AG08395 (cell line): ENCODE measurements around the gene HOXD13.

ENCODE experiments used
- DNase-seq: peaks from one replicate; pipeline ENCODE4 v3.0.0; 2012; ENCODE audit warnings: mixed read lengths, low spot score

HOXD13 gene

DNA sequence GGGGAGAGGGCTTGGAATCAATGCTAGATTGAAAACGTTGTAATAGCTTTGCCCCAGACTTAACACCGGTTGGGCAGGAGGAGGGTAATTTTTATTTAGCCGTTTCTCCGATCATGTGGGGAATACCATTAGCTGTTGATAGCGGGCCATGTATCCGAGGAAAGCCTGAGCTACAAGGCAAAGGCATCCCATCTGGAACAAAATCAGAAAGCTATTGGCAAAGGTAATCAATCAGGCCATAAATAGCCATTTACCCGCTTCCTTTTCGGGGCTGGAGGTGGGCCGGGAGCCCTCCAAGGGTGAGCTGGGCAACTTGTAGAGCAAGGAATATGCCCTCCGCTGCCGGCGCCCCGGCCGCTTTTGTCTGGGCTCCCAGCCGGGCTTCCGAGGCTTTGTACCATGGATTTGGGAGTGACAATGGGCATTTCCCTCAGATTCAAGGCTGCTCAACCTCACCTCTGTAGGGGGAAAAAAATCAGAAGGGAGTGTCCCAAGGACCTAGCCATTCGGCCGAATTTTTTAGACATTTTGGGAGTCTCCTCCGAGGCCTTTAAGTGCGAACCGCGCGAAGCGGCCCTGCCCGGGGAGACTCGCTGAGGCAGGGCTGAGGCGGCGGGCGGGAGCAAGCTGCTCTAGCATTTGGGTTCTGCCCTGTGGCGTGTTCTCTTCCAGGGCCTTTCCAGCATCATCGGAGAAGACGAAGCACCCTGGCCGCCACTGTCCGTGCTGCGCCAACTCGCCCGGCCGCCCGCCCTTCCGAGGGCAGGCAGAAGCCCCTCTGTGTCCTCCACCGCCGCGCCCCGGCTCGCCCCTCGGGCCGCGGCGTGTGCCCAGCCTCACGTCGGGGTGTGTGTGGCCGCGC, 28.9 kb downstream of the HOXD13 start:
- no peak for DNase-seq

DNA sequence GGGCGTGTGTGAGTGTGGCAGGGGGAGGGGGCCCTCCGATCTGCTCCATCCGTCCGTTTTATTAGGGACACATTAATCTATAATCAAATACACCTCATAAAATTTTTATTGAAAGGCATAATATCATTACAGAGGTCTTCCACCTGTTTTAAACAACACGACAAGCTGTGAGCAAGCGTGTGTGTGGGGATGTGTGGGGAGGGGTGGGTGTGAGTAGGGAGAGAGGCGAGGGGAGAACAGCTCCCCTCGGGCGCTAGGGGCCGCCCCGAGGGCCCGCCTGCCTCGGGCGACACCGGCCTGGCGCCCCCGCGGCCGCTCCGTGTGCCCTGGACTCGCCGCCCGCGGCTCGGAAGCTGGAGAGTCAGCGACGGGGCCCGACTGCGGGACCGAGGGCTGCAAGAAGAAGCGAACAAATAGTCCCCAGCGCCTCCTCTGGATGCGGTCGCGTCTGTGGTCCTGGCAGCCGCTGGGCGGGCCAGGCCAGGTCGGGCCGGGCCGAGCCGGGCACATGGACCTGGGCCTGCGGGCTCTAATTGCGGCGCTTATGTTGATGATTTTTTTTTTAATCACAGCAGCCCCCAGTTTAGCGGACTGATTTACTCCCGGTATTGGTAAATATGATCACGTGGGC, 29.6 kb downstream of the HOXD13 start:
- DNase-seq, result peak; percentile 54

DNA sequence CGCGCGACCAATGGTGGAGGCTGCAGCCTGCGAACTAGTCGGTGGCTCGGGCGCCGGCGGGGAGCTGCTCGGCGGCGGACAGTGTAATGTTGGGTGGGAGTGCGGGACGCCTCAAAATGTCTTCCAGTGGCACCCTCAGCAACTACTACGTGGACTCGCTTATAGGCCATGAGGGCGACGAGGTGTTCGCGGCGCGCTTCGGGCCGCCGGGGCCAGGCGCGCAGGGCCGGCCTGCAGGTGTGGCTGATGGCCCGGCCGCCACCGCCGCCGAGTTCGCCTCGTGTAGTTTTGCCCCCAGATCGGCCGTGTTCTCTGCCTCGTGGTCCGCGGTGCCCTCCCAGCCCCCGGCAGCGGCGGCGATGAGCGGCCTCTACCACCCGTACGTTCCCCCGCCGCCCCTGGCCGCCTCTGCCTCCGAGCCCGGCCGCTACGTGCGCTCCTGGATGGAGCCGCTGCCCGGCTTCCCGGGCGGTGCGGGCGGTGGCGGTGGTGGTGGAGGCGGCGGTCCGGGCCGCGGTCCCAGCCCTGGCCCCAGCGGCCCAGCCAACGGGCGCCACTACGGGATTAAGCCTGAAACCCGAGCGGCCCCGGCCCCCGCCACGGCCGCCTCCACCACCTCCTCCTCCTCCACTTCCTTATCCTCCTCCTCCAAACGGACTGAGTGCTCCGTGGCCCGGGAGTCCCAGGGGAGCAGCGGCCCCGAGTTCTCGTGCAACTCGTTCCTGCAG, 30.3 kb downstream of the HOXD13 start, which contains the start of gene HOXD9:
TSS of gene HOXD9 (plus strand) at position 37 of the 728 bp plus-strand sequence. CDS start at position 87, 50 bp downstream.
- peak; percentile 86 for DNase-seq

DNA sequence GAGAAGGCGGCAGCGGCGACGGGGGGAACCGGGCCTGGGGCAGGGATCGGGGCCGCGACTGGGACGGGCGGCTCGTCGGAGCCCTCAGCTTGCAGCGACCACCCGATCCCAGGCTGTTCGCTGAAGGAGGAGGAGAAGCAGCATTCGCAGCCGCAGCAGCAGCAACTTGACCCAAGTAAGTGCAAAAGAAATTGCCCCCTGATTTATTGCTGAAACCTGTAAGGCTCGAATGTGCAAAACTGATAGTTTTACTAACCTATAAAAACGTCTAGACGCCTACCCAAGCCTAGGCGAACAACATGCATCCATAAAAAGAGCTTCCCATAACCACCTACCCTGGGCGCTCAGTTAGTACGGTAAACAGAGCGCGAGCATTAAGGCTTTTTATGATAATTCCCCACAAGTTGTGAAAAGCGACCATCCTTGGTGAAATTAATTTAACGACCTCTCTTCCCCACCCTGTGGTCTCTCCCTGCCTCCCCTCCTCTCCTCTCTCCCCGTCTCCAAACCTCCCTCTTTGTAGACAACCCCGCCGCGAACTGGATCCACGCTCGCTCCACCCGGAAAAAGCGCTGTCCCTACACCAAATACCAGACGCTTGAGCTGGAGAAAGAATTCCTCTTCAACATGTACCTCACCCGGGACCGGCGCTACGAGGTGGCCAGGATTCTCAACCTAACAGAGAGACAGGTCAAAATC, 31.0 kb downstream of the HOXD13 start:
- DNase-seq, result no peak

DNA sequence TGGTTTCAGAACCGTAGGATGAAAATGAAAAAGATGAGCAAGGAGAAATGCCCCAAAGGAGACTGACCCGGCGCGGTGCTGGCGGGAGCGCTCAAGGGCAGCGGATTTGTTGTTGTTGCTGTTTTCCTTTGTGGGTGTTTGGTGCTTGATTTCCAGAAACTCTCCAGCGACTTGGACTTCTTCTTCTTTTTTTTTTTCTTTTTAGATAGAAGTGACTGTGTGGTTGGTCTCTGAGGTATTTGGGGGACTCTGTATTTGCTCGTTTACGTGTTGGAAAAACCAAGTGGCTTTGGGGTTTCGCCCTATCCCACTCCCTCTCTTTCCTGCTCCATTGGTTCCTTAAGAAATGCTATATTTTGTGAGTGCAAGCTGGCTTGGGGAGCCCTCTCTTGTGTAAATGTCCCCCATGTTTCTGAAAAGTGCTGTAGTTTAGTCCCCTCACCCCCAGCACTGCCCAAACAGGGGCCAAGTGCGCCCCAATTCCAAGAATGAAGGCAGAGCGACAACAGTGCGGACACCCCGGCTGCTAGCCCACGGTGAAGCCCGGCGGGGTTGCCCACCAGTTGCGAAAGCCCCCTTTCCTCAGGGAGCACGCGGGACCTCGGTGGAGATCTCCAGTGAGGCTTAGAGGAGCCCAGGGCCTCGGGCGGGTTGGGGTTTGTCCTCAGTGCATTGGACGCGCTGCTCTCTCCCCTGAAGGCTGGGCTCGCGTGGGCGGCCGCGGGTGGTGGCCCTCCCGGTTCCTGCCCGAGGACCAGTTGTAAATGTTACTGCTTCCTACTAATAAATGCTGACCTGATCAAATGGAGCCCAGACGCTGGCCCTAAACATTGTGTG, 31.8 kb downstream of the HOXD13 start:
- no peak for DNase-seq

DNA sequence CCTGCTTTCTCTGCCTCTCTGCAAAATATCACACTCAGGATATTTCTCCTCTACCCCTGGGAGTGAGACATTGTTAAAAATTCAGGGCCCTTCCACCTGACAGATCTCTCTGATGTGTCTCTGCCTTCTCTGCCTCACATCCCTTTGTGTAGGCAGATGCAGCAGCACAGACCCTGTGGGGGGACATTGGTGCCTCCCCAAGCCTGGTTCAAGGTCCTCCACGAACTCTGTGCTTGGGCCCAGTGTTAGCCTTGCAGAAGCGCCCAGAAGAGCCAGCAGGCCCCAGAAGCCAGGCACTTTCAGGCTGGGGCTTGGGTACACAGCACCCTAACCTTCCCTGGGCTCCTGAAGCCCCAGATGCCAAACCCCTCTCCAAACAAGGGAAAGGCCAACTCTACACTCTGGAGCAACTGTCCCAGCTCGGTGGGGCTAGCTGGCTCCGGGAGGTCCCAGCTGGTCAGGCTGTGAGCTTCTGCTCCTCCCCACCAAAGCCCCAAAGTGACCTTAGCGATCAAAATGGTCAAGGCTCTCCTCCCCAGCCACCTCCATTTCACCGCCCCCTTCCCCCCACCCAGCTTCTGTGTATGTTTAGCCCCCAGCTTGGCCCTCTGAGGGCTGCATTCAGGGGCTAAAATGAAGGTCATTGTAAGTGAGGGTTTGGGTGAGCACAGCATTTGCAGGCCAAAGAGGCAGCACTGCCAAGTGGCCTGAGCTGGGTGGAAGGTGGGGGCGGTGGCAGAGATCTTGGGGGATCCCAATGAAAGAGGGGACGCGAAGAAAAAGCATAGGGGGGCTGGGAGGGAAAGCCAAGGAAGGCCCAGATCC, 32.6 kb downstream of the HOXD13 start:
- no peak for DNase-seq

DNA sequence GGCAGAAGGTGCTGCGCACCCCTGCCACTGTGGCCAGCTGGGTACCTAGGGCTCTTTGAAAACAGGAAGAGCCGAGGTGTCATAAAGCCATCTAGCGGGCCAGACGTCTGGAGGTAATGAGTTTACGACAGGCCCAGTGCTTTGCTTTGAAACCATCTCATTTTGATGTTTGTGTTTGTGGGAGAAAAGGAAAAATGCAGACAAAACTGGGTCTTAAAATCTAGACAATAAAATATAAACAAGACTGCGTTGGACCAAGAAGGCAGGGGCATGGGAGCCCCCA, 33.2 kb downstream of the HOXD13 start:
- no peak for DNase-seq

DNA sequence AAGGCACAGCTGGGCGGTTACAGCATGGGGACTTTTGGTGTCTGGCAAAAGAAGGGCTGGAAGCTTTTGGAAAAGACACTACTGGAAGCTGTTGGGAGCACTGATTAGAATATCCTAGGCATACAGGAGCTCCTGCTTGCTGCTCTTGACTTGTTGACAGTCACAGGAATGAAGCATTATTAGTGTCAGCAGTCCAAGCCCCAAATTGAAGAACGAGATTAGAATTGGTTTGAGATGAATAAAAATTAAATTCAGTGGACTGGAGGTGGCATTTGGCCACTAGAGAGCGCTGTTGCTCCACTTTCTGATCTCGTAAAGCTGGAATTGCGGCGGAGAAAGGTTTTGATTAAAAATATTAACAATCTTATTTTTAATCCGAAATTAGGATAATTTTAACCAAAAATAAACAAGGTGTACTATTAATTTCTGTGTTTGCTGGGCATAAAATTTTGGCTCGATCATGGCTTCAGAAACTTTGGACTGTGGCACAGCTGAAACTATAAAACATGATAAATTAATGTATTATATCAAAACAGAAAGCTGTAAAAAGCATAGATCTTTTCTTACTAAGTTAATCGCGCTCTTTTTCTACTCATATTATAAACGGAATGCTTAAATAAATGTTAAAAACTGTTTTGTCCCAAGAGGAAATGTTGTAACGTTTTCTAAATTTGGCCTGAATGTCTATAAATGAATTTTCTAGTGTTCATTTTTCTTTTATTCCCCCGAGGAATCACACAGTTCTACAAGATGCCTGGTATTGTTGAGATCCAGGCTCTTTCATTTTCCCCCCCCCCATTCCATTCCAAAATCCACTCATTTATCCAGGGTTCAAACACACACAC, 34.6 kb downstream of the HOXD13 start:
- peak; percentile 56 for DNase-seq

DNA sequence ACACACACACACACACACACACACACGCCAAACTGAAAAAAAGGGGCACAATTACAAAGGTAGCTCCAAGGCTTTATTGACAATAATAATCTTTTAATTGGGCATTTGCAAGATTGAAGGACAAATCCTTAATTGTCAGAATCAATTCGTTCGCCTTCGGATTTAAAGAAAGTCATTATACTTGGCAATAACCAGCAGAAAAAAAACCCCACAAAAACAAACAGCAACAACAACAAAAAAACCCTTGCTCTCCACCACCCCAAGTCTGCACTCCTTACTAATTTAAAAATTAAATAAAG, 35.2 kb downstream of the HOXD13 start:
- no peak for DNase-seq

DNA sequence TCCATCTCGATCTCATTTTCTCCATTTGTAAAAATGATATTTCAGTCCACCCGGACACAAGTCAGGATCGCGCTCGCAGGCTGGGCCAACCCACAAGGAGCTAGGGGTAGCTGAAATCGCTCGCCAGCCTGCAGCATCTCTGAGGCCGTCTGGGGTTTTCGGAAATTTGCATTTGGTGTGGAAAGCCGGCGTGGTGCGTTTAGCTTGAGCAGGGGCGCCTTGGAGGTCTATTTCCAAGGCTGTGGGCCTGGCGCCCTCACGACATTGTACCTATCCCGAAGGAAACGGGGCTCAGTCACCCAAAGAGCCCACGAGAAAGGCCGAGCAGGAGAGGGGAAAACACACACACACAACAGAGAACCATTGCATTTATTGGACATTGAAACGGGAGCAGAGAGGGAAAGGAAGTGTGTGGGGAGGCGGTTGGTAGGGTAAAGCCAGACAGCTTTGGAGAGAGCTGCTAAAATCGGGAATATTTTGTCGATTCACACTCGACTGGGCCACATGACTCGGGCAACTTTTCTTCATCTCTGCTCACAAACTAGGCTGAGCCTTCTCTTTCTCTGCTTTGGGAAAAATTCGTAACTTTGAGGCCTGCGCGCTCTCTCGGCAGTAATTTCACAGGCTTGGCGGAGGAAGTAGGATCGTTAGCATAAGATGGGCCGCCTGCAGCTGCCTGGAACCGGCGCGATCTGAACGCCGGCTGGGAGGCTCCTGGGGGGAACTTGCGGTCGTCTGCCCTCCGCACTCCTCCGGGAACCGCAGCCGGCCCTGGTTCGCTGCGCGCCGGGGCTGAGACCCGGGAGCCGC, 35.9 kb downstream of the HOXD13 start:
- no peak for DNase-seq

DNA sequence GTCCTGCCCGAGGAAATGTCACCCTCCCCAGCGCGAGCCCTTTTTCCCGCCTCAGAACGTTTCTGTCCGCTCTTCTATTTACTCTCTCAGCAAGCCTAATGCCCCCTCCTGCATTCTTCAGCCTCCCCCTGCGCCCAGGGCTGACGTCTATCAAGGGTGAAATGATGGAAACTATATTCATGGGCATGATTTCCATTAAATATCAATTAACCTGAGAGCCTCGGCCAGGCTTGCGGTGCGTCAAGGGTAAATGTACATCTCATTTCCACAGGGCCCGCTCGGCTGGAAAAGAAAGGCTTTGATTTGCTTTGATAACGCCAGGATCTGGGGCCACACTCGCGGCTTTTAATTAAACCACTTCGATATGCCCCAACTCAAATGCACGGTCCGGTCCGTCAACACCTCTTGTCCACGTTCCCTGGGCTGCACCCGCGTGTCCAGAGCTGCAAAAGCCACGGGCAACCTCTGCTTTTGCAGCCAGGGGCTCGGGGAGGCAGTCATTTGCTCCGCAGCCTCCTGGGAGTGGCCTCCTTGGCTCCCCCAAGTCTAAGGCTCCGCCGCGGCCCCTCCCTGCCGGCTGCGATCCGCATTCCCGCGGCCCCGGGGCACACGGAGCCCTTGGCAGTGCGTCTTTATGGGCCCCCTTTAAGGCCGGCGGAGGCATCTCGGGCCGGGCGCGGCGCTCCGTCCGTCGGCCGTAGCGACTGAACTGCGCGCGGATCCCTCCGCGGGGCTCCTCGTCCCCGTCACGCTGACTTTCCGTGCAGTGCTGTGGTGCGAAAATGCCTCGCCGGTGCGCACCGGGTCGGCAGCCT, 36.7 kb downstream of the HOXD13 start, which contains the start of gene HOXD8:
TSS of gene HOXD8 (plus strand) at position 724 of the 815 bp plus-strand sequence. CDS start 662 bp downstream, outside the sequence.
- peak; percentile 71 for DNase-seq

DNA sequence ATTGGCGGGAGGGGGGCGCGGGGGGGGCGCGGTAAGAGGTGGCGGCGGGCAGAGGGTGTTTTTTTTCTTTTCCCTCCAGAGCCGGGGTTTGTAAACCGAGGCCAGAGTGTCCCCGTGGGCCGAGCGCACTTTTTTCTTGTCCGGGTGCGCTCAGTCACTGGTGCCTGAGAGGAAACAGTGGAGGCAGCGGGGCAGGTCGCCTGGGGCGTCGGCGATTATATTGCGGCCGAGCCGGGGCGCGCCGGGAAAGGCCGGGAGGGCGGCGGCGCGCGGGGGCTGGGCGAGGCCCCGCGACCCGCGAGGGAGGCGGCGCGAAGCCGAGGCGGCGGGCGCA, 37.3 kb downstream of the HOXD13 start:
- no peak for DNase-seq

DNA sequence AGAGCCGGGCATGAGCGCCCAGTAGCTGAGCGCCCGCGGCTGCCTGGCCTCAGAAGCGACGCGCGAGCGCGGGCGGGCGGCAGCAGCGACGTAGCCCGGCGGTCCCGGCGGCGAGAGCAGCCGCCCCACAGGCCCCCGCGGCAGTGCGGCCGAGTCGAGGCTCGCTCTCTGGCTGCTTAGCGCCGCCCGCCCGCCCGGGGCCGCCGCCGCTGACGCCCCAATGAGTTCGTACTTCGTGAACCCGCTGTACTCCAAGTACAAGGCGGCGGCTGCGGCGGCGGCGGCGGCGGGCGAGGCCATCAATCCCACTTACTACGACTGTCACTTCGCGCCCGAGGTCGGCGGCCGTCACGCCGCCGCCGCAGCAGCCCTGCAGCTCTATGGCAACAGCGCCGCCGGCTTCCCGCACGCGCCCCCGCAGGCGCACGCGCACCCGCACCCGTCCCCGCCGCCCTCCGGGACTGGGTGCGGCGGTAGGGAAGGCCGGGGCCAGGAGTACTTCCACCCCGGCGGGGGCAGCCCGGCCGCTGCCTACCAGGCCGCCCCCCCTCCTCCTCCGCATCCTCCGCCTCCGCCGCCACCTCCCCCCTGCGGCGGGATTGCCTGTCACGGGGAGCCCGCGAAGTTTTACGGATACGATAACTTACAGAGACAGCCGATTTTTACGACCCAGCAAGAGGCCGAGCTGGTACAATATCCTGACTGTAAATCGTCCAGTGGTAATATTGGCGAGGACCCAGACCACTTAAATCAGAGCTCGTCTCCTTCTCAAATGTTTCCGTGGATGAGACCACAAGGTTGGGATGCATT, 37.8 kb downstream of the HOXD13 start:
- peak; percentile 66 for DNase-seq

DNA sequence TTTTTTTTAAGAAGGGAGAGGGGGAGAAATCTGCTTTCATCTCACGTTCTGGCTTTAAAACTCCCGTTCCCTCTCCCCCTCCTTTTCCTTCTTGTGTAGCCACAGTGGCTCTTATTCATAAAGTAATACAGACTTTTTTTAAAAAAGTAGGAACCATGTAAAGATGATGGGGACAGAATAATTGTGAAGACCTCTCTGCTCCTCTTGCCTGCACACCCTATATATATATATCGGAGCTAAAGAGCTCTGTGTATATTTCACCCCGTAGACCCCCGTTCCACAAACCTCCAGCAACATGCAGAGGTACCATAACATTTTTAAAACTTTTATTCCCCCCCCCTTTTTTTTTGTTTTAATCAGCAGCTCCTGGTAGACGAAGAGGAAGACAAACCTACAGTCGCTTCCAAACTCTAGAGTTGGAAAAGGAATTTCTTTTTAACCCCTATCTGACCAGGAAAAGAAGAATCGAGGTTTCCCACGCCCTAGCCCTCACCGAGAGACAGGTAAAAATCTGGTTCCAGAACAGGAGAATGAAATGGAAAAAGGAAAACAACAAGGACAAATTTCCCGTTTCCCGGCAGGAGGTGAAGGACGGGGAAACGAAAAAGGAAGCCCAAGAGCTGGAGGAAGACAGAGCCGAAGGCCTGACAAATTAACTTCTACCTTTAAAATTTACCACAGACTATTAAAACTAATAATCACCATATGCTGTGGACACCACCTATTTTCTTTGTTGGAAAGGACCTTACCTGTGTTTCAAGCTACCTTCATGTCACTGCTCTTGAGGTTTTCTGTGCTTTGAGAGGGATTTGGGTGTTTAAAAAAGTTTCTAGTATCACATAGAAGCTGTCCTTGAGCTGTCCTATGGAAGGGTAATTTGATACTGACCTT, 38.7 kb downstream of the HOXD13 start:
- no peak for DNase-seq

DNA sequence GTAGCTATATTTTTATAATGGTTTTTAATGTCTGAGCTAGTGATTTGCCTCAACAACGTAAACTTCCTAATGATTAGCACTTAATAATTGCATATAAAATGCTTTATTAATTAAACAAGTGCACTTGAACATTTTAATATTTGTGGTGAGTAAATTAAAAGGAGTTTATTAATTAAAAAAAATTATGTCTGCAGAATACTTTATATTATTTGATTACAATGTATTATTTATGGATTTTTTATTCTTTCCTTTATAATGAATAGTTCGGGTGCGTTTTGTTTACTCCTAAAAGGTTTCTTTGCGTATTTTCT, 39.3 kb downstream of the HOXD13 start:
- no peak for DNase-seq
